ENCODE measurements around the gene MED13L. TPM values are rescaled to one million over a fixed set of nuclear protein-coding genes. Genes with fewer than 3 reads are reported as not detected.

Gene MED13L
- total and polyA plus RNA-seq, 3 donors from 2014 or later = 56.4 to 173 (median 133) TPM

- Histone ChIP-seq H3K27ac (no peak overlapping the region), H3K36me3 (ENCODE audit: low read depth, missing control alignments) (no peaks in the 10 kb centered on the region), H3K4me3 (no peak overlapping the region), H3K4me1 (peaks cover 13% of the 10 kb centered on the region), H3K27me3 (no peaks in the 10 kb centered on the region), H3K9me3 (no peaks in the 10 kb centered on the region)
- intact Hi-C loops (cut with DNase I; ENCODE audit: low total_unique reads) = no loop called here
- no peak for DNase-seq
- WGBS, 2 donors = 94 to 95% methylated on average over 3 of the region's 3 CpGs
- TF ChIP-seq CTCF (IDR thresholded peaks at IDR 0.05) (no peak), POLR2A (IDR thresholded peaks at IDR 0.05) (no peak)
These were observed 43.8 kb downstream of the MED13L start for GRCh38 chr12:116233669-116234068.

DNA sequence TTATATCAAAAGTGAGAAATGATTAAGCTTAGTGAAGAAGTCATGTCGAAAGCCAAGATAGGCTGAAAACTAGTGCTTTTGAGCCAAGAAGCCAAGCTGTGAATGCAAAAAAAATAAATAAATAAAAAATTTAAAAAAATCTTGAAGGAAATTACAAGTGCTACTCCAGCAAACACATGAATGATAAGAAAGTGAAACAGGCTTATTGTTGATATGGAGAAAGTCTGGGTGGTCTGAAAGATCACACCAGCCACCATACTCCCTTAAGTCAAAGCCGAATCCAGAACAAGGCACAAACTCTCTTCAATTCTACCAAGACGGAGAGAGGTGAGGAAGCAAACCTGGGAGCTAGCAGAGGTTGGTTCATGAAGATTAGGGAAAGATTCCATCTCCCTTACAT is 49.7 kb downstream of the MED13L start:
- DNase-seq = no peak
- Histone ChIP-seq H3K4me3 (no peak overlapping the region), H3K4me1 (peaks cover 18% of the 10 kb centered on the region), H3K36me3 (ENCODE audit: low read depth, missing control alignments) (no peaks in the 10 kb centered on the region), H3K27me3 (no peaks in the 10 kb centered on the region), H3K9me3 (no peaks in the 10 kb centered on the region), H3K27ac (no peak overlapping the region)
- TF ChIP-seq POLR2A (IDR thresholded peaks at IDR 0.05) = no peak
- TF ChIP-seq CTCF (IDR thresholded peaks at IDR 0.05) = no peak
- intact Hi-C loops (cut with DNase I; ENCODE audit: low total_unique reads) = no loop called here
- WGBS, 2 donors = 47 to 54% methylated on average over 3 of the region's 3 CpGs

GRCh38 chr12:116226026-116226425 is 51.5 kb downstream of the MED13L start:
- Histone ChIP-seq H3K9me3 (no peaks in the 10 kb centered on the region), H3K4me3 (no peak overlapping the region), H3K36me3 (ENCODE audit: low read depth, missing control alignments) (no peaks in the 10 kb centered on the region), H3K27me3 (no peaks in the 10 kb centered on the region), H3K4me1 (peaks cover 18% of the 10 kb centered on the region), H3K27ac (no peak overlapping the region)
- DNase-seq = no peak
- WGBS, 2 donors = 57 to 65% methylated on average over 2 of the region's 2 CpGs
- intact Hi-C loops (cut with DNase I; ENCODE audit: low total_unique reads) = no loop called here
- TF ChIP-seq CTCF (IDR thresholded peaks at IDR 0.05) = no peak
- no peak for TF ChIP-seq POLR2A (IDR thresholded peaks at IDR 0.05)

DNA sequence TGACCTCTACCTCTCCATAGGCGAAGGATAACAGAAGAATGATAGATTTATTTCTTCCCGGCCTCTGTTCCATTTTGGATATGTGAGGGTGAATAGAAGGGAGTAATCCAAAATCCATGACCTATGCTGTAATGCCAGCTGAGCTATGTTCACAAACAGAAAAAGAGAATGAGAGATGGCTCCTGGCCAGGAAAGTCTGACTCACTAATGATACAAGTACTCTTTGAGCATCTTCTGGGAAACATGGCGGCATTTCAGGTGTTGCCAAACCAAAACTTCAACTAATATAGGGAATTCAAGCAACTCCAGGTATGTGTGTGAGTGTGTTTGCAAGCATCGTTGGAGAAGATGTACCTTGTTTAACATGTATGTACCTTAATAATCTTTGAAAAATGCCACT is 55.1 kb downstream of the MED13L start:
- Histone ChIP-seq H3K36me3 (ENCODE audit: low read depth, missing control alignments) (no peaks in the 10 kb centered on the region), H3K4me1 (peaks cover 27% of the 10 kb centered on the region), H3K27me3 (no peaks in the 10 kb centered on the region), H3K9me3 (no peaks in the 10 kb centered on the region), H3K4me3 (no peak overlapping the region), H3K27ac (no peak overlapping the region)
- TF ChIP-seq POLR2A (IDR thresholded peaks at IDR 0.05) (no peak), CTCF (IDR thresholded peaks at IDR 0.05) (no peak)
- WGBS, 2 donors = 69 to 74% methylated on average over 4 of the region's 4 CpGs
- DNase-seq = peak; percentile 83
- intact Hi-C loops (cut with DNase I; ENCODE audit: low total_unique reads) = no loop called here

DNA sequence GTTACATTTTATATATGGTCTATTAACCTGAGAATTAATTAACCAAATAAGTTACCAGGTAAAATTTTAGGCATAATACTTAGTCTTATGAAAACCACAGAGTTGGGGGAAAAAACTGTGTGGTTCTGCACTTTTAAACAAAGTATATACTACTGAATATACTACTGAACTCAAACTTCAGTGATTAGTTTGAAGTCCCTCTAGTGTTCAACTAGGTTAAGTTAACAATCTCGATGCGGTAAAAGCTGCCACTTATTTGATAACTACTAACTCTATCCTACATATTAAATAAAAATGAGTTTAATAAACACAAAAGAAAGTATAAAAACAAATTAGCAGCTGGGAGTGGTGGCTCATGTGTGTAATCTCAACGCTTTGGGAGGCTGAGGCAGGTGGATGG is 56.7 kb downstream of the MED13L start:
- no peak overlapping the region for H3K27ac ChIP-seq
- no peaks in the 10 kb centered on the region for H3K27me3 ChIP-seq
- no peak overlapping the region for H3K4me3 ChIP-seq
- no peaks in the 10 kb centered on the region for H3K9me3 ChIP-seq
- TF ChIP-seq CTCF (IDR thresholded peaks at IDR 0.05) = no peak
- TF ChIP-seq POLR2A (IDR thresholded peaks at IDR 0.05) = no peak
- no peaks in the 10 kb centered on the region for H3K36me3 ChIP-seq (ENCODE audit: low read depth, missing control alignments)
- peaks cover 28% of the 10 kb centered on the region for H3K4me1 ChIP-seq
- DNase-seq = no peak
- intact Hi-C loops (cut with DNase I; ENCODE audit: low total_unique reads) = no loop called here
- 84 to 94% methylated on average over 3 of the region's 3 CpGs for WGBS, 2 donors

All from testis (tissue), 3 donors.